GM12865 (cell line): ENCODE data around the gene RTN4RL2.

Source experiments
- DNase-seq: peaks from one replicate; pipeline ENCODE4 v3.0.0; 2010; ENCODE audit warnings: low read depth
- H3K4me3 ChIP-seq: 2 replicates; pipeline ENCODE4 v1.5.1; 2011; ENCODE audit warnings: mild to moderate bottlenecking, low read depth, low read length, control low read depth
- CTCF ChIP-seq: IDR thresholded peaks from 2 replicates; pipeline ENCODE4 v1.5.1; 2011; ENCODE audit warnings: low read length, control low read depth, low read depth, inconsistent platforms; ENCODE audit not compliant: insufficient read depth; ENCODE audit errors: missing control alignments

RTN4RL2 gene

GRCh38 chr11:57500926-57501325, 40.6 kb downstream of the RTN4RL2 start:
- no peak for DNase-seq
- TF ChIP-seq CTCF: no peak

GRCh38 chr11:57501953-57502352, 41.6 kb downstream of the RTN4RL2 start:
- H3K4me3 ChIP-seq: no peak overlapping the region
- no peak for TF ChIP-seq CTCF
- DNase-seq: no peak

More at GRCh38 chr11:57500926-57501325, 40.6 kb downstream of the RTN4RL2 start:
- no peak overlapping the region for H3K4me3 ChIP-seq

- no peak for TF ChIP-seq CTCF
- no peak overlapping the region for H3K4me3 ChIP-seq
- no peak for DNase-seq
These were observed 42.0 kb downstream of the RTN4RL2 start for GRCh38 chr11:57502376-57502775.

GRCh38 chr11:57502870-57503269, 42.5 kb downstream of the RTN4RL2 start:
- no peak for TF ChIP-seq CTCF
- no peak for DNase-seq
- no peak overlapping the region for H3K4me3 ChIP-seq

- no peak overlapping the region for H3K4me3 ChIP-seq
- no peak for DNase-seq
- TF ChIP-seq CTCF: no peak
These were observed 44.2 kb downstream of the RTN4RL2 start for GRCh38 chr11:57504511-57504910.

GRCh38 chr11:57506522-57506921, 46.2 kb downstream of the RTN4RL2 start:
- DNase-seq: no peak
- H3K4me3 ChIP-seq: no peak overlapping the region
- TF ChIP-seq CTCF: no peak

- H3K4me3 ChIP-seq: no peak overlapping the region
- no peak for TF ChIP-seq CTCF
- DNase-seq: no peak
These were observed 48.2 kb downstream of the RTN4RL2 start for GRCh38 chr11:57508341-57509170.
